ENCODE measurements around the gene PPA1.
"Not testable (repeated sequence)": the region's sequence is repeated elsewhere in the genome, so short reads cannot be mapped to it uniquely, and the experiment has no call there.

PPA1 gene

DNA sequence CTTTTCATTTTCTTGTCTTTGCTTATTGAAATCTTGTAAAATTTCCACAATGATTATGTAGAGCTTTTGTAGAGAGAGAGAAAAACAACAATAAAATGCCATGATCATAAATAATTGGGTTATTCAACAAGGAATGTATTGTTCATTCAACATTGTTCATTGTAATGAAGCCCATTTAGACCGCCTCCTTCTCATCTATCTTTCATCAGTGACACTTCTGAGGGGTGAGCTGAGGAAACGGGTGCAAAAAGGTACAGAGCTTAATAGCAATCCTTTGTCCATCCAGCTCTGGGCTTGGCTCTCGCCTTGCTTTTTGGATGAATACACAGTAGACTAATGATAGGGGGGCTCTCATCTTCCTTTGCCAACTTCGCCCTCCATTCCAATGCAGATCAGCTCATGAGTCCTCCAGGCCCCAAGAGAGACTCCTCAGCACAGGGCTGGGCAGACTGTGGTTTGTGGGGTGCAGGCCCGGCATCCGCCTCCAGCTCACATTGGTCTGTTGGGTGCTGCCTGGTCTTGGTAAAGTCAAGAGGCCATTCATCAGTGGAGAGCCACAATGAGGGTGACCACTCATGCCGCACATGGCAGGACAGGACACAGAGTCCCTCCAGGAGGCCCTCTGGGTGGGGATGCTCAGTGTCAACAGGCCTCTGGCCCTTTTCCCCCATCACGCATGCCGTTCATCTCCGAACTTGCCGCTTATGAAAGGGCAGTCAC, 17.9 kb upstream of the PPA1 start:
- Histone ChIP-seq H3K4me3 (ENCODE audit: low read depth, low read length) (no peak overlapping the region), H3K9me3 (ENCODE audit: control insufficient read depth, insufficient read depth, low read length) (no peaks in the 10 kb centered on the region), H3K27me3 (ENCODE audit: control insufficient read depth, insufficient read depth, low read length) (no peaks in the 10 kb centered on the region), H3K9ac (ENCODE audit: low read depth, low read length) (no peak overlapping the region), H3K4me1 (ENCODE audit: control insufficient read depth, insufficient read depth, low read length) (no peaks in the 10 kb centered on the region), H3K36me3 (ENCODE audit: control insufficient read depth, insufficient read depth, low read length) (no peaks in the 10 kb centered on the region)

DNA sequence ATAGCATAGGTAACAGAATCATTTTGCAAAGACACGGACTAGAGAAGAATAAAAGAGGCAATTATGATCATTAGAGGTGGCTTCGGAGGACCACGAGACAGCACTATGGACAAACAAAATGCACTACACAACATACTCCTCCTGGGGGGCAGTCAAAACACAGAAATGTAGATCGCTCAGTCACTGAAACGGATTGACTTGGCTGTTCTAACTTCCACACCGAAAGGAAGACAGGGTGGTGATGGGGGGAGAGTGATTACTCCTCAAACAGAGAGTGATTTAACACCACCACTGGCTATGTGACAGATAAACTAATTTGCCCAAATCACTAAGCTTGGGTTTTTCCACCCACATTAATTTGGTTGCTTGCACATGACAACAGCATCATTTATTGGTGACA, 14.1 kb upstream of the PPA1 start:
- H3K9me3 ChIP-seq (ENCODE audit: control insufficient read depth, insufficient read depth, low read length): no peaks in the 10 kb centered on the region
- no peaks in the 10 kb centered on the region for H3K4me1 ChIP-seq (ENCODE audit: control insufficient read depth, insufficient read depth, low read length)
- no peak overlapping the region for H3K4me3 ChIP-seq (ENCODE audit: low read depth, low read length)
- no peaks in the 10 kb centered on the region for H3K27me3 ChIP-seq (ENCODE audit: control insufficient read depth, insufficient read depth, low read length)
- no peak overlapping the region for H3K9ac ChIP-seq (ENCODE audit: low read depth, low read length)
- no peaks in the 10 kb centered on the region for H3K36me3 ChIP-seq (ENCODE audit: control insufficient read depth, insufficient read depth, low read length)

DNA sequence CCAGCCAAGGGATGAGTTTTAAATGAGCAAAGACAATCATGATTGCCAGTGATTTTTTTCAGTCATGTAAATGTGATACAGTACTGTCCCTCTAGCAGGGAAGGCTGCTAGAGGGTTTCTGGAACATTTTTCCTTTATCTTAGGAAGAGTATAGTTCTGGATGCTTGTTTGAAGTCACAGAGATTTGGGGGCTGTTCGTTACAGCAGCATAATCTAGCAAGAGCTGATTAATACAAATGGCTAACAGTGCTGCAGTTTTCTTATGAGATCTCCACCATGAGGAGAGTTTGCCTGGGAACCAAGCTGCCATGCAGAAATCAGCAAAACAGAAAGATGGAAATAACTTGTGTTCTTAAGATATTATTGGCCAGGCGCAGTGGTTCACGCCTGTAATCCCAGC, 7.9 kb upstream of the PPA1 start:
- no peaks in the 10 kb centered on the region for H3K36me3 ChIP-seq (ENCODE audit: control insufficient read depth, insufficient read depth, low read length)

DNA sequence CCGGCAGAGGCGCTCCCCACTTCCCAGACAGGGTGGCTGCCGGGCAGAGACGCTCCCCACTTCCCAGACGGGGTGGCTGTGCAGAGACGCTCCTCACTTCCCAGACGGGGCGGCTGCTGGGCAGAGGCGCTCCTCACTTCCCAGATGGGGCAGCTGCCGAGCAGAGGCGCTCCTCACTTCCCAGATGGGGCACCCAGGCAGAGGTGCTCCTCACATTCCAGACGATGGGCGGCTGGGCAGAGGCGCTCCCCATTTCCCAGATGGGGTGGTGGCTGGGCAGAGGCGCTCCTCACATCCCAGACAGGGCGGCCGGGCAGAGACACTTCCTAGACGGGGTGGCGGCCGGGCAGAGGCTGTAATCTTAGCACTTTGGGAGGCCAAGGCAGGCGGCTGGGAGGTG, 6.8 kb upstream of the PPA1 start:
- not testable (repeated sequence) for H3K4me3 ChIP-seq (ENCODE audit: low read depth, low read length); H3K9ac ChIP-seq (ENCODE audit: low read depth, low read length); H3K9me3 ChIP-seq (ENCODE audit: control insufficient read depth, insufficient read depth, low read length); H3K27me3 ChIP-seq (ENCODE audit: control insufficient read depth, insufficient read depth, low read length); H3K36me3 ChIP-seq (ENCODE audit: control insufficient read depth, insufficient read depth, low read length); H3K4me1 ChIP-seq (ENCODE audit: control insufficient read depth, insufficient read depth, low read length)

More for the DNA sequence above, 7.9 kb upstream of the PPA1 start:
- no peaks in the 10 kb centered on the region for H3K27me3 ChIP-seq (ENCODE audit: control insufficient read depth, insufficient read depth, low read length)
- H3K9me3 ChIP-seq (ENCODE audit: control insufficient read depth, insufficient read depth, low read length): no peaks in the 10 kb centered on the region
- no peak overlapping the region for H3K4me3 ChIP-seq (ENCODE audit: low read depth, low read length)
- H3K4me1 ChIP-seq (ENCODE audit: control insufficient read depth, insufficient read depth, low read length): no peaks in the 10 kb centered on the region
- H3K9ac ChIP-seq (ENCODE audit: low read depth, low read length): no peak overlapping the region

DNA sequence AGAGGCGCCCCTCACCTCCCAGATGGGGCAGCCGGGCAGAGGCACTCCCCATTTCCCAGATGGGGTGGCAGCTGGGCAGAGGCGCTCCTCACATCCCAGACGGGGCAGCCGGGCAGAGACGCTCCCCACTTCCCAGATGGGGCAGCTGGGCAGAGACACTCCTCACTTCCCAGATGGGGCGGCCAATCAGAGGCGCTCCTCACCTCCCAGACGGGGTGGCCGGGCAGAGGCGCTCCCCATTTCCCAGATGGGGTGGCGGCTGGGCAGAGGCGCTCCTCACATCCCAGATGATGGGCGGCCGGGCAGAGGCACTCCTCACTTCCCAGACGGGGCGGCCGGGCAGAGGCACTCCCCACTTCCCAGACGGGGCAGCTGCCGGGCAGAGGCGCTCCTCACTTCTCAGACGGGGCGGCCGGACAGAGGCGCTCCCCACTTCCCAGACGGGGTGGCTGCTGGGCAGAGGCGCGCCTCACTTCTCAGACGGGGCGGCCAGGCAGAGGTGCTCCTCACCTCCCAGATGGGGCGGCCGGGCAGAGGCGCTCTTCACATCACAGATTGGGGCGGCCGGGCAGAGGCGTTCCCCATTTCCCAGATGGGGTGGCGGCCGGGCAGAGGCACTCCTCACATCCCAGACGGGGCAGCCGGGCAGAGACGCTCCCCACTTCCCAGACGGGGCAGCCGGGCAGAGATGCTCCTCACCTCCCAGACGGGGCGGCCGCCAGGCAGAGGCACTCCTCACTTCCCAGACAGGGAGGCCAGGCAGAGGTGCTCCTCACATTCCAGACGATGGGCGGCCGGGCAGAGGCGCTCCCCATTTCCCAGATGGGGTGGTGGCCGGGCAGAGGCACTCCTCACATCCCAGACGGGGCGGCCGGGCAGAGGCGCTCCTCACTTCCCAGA, 6.1 kb upstream of the PPA1 start:
- not testable (repeated sequence) for H3K9me3 ChIP-seq (ENCODE audit: control insufficient read depth, insufficient read depth, low read length); H3K9ac ChIP-seq (ENCODE audit: low read depth, low read length); H3K4me3 ChIP-seq (ENCODE audit: low read depth, low read length); H3K4me1 ChIP-seq (ENCODE audit: control insufficient read depth, insufficient read depth, low read length); H3K27me3 ChIP-seq (ENCODE audit: control insufficient read depth, insufficient read depth, low read length); H3K36me3 ChIP-seq (ENCODE audit: control insufficient read depth, insufficient read depth, low read length)

DNA sequence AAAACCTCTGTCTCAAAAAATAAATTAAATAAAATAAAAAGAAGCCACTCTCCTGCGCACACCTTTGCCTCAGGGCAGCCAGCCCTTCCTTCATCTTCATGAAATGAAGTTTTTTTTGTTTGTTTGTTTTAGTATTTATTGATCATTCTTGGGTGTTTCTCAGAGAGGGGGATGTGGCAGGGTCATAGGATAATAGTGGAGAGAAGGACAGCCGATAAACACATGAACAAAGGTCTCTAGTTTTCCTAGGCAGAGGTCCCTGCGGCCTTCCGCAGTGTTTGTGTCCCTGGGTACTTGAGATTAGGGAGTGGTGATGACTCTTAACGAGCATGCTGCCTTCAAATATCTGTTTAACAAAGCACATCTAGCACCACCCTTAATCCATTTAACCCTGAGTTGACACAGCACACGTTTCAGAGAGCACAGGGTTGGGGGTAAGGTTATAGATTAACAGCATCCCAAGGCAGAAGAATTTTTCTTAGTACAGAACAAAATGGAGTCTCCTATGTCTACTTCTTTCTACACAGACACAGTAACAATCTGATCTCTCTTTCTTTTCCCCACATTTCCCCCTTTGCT, 4.8 kb upstream of the PPA1 start:
- H3K4me1 ChIP-seq (ENCODE audit: control insufficient read depth, insufficient read depth, low read length); H3K4me3 ChIP-seq (ENCODE audit: low read depth, low read length); H3K9me3 ChIP-seq (ENCODE audit: control insufficient read depth, insufficient read depth, low read length); H3K9ac ChIP-seq (ENCODE audit: low read depth, low read length); H3K27me3 ChIP-seq (ENCODE audit: control insufficient read depth, insufficient read depth, low read length); H3K36me3 ChIP-seq (ENCODE audit: control insufficient read depth, insufficient read depth, low read length): not testable (repeated sequence)

DNA sequence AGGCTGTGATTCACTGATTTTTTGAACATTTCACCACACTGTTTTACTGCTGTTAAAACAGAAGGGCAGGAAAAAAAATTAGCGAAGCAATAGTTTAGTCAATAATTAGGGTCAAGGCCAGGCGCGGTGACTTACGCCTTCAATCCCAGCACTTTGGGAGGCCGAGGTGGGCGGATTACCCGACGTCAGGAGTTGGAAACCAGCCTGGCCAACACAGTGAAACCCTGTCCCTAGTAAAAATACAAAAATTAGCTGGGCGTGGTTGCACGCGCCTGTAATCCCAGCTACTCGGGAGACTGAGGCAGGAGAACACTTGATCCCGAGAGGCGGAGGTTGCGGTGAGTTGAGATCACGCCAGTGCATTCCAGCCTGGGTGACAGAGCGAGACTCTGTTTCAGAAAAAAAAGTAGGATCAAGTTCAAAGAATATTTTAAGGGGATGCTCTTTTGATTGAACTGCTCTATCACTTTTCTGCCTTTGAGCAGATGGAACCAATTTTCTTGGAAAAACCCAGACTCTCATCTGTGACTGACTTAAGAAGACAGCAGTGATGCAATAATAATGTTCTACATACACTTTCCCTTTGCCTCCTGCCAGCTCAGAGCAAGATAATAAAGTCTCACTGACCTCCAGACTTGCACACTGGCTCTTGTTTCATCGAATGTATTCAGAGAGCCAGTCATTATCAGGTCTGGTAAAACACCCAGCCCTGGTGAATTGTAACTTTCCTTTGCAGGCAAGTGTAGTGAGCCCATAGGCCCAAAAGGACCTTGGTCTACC, 1.6 kb upstream of the PPA1 start:
- no peak overlapping the region for H3K9ac ChIP-seq (ENCODE audit: low read depth, low read length)
- no peaks in the 10 kb centered on the region for H3K4me1 ChIP-seq (ENCODE audit: control insufficient read depth, insufficient read depth, low read length)
- H3K9me3 ChIP-seq (ENCODE audit: control insufficient read depth, insufficient read depth, low read length): no peaks in the 10 kb centered on the region
- H3K36me3 ChIP-seq (ENCODE audit: control insufficient read depth, insufficient read depth, low read length): no peaks in the 10 kb centered on the region
- no peaks in the 10 kb centered on the region for H3K27me3 ChIP-seq (ENCODE audit: control insufficient read depth, insufficient read depth, low read length)
- no peak overlapping the region for H3K4me3 ChIP-seq (ENCODE audit: low read depth, low read length)

DNA sequence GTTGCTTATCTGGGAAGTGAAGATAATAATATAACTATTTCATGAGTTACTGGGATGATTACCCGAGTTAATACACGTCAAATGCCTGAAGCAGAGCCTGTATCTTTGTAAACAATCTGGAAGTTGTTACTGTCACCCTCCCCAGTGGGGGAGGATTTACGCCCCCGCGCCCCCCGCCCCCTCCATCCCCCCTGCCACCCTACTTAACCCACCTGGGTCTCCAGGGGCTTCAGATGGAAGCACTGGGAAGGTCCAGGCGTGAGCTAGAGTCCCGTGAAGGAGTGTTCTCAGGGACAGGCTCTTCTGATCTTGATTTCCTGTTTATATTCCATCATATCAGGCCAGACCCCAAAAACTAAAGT, 691 bp upstream of the PPA1 start:
- no peaks in the 10 kb centered on the region for H3K4me1 ChIP-seq (ENCODE audit: control insufficient read depth, insufficient read depth, low read length)
- H3K4me3 ChIP-seq (ENCODE audit: low read depth, low read length): peak overlapping the region; percentile 80
- H3K36me3 ChIP-seq (ENCODE audit: control insufficient read depth, insufficient read depth, low read length): no peaks in the 10 kb centered on the region
- no peaks in the 10 kb centered on the region for H3K9me3 ChIP-seq (ENCODE audit: control insufficient read depth, insufficient read depth, low read length)
- no peaks in the 10 kb centered on the region for H3K27me3 ChIP-seq (ENCODE audit: control insufficient read depth, insufficient read depth, low read length)
- no peak overlapping the region for H3K9ac ChIP-seq (ENCODE audit: low read depth, low read length)

DNA sequence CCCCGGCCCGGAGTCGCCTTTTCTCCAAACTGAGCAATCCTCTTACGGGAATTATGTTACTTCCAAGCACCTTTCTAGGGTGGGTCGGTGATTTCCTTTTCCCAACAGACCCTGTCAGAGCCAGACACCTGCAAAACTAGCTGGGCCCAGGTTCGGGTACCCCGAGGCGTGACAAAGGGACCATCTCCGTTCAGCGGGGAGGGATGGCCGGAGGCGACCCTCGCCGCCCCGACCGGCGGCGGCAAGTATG, 445 bp downstream of the PPA1 start:
- Histone ChIP-seq H3K9me3 (ENCODE audit: control insufficient read depth, insufficient read depth, low read length) (no peaks in the 10 kb centered on the region), H3K36me3 (ENCODE audit: control insufficient read depth, insufficient read depth, low read length) (no peaks in the 10 kb centered on the region), H3K27me3 (ENCODE audit: control insufficient read depth, insufficient read depth, low read length) (no peaks in the 10 kb centered on the region), H3K9ac (ENCODE audit: low read depth, low read length) (peak overlapping the region; percentile 40), H3K4me3 (ENCODE audit: low read depth, low read length) (peak overlapping the region; percentile 81), H3K4me1 (ENCODE audit: control insufficient read depth, insufficient read depth, low read length) (no peaks in the 10 kb centered on the region)

DNA sequence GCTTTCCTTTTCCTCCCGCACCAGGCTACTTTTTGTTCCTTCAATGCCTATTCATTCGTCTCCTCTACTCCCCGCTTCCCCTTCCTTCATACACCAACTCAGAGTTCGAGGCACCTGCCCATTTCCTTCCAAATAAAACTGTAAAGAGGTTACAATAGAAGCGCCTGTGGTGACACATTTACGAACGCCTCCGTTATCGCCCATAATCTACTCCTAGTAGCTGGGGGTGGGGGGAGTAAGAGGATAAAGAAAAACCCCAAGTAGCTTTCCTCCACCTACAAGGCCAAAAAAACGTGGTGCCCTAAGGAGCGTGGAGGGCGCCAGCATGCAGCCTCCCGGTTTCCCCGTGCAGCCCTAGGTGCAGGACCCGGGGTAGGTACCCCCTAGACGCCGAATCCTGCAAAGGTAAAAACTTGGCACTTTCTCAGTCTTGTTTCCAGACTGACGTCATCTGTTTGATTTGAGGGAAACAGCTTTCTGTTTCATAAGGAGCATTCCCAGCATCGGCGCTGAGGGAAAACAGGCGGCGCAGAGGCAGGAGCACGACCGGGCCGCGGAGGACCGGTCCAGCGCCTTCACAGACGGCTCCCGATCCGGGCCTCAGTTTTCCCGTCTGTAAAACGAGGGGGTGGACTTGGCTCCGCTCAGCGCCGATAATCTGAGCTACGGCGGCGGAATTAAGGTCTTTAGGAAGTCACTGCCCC, 922 bp downstream of the PPA1 start:
- no peaks in the 10 kb centered on the region for H3K27me3 ChIP-seq (ENCODE audit: control insufficient read depth, insufficient read depth, low read length)
- H3K9me3 ChIP-seq (ENCODE audit: control insufficient read depth, insufficient read depth, low read length): no peaks in the 10 kb centered on the region
- H3K36me3 ChIP-seq (ENCODE audit: control insufficient read depth, insufficient read depth, low read length): no peaks in the 10 kb centered on the region
- no peaks in the 10 kb centered on the region for H3K4me1 ChIP-seq (ENCODE audit: control insufficient read depth, insufficient read depth, low read length)
- peak overlapping the region; percentile 40 for H3K9ac ChIP-seq (ENCODE audit: low read depth, low read length)
- H3K4me3 ChIP-seq (ENCODE audit: low read depth, low read length): peak overlapping the region; percentile 81

DNA sequence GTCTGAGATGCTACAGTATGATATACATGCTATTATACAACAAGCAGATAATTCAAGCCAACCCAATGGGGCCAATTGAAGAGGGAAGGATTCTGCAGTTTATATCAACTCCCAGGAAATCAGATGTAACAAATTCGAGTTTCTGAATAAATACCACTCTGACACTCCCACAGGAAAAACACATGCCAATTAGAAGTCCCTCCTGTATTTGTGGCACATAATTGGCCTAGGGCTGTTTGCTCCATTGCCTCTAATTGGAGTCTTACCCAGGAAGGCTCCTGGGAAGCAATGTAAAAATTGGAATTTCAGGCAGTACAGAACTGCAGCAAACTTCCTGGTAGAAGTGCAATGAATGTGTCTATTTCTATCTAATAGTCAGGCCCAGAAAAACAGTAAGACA, 4.7 kb downstream of the PPA1 start:
- Histone ChIP-seq H3K4me3 (ENCODE audit: low read depth, low read length) (no peak overlapping the region), H3K9me3 (ENCODE audit: control insufficient read depth, insufficient read depth, low read length) (no peaks in the 10 kb centered on the region), H3K9ac (ENCODE audit: low read depth, low read length) (no peak overlapping the region), H3K36me3 (ENCODE audit: control insufficient read depth, insufficient read depth, low read length) (no peaks in the 10 kb centered on the region), H3K4me1 (ENCODE audit: control insufficient read depth, insufficient read depth, low read length) (no peaks in the 10 kb centered on the region), H3K27me3 (ENCODE audit: control insufficient read depth, insufficient read depth, low read length) (no peaks in the 10 kb centered on the region)

All from iPS-15b (cell line).